Gastroesophageal sphincter (tissue), 4 donors: ENCODE data around the gene RAET1G. TPM values are rescaled to one million over a fixed set of nuclear protein-coding genes. Genes with fewer than 3 reads are reported as not detected.

ENCODE experiments used
- ATAC-seq: fragments of 150-250 bp; one replicate; pipeline ENCODE4 v1.9.1; 2016; ENCODE audit warnings: mild to moderate bottlenecking, moderate library complexity
- H3K27ac ChIP-seq, 4 donors: fragments of 200-600 bp; sonication (generic) in 3 of 4; 1 replicate in 3 of 4; 2 replicates in 1 of 4; pipeline ENCODE4 v1.5.1; 2016 to 2019
- H3K27me3 ChIP-seq: fragments of 200-600 bp; sonication (generic); one replicate; pipeline ENCODE4 v1.5.1; 2019
- H3K36me3 ChIP-seq, 2 donors: fragments of 200-600 bp; sonication (generic); one replicate each; pipeline ENCODE4 v1.5.1; 2019; ENCODE audit warnings: control low read depth in 1 of 2
- H3K4me1 ChIP-seq, 3 donors: fragments of 200-600 bp; sonication (generic); 1 replicate in 2 of 3; 2 replicates in 1 of 3; pipeline ENCODE4 v1.5.1; 2016 to 2019; ENCODE audit warnings: control low read depth in 2 of 3
- H3K4me3 ChIP-seq, 2 donors: fragments of 200-600 bp; sonication (generic); one replicate each; pipeline ENCODE4 v1.5.1; 2019; ENCODE audit warnings: mild to moderate bottlenecking in 1 of 2, moderate library complexity in 1 of 2
- H3K9me3 ChIP-seq, 3 donors: fragments of 200-600 bp; sonication (generic); one replicate each; pipeline ENCODE4 v1.5.1; 2017 to 2019; ENCODE audit warnings: control low read depth in 2 of 3
- EP300 ChIP-seq: sonication (generic); formaldehyde crosslinking; IDR thresholded peaks from one replicate; pipeline ENCODE4 v1.6.1; 2017; ENCODE audit warnings: antibody characterized with exemption, mild to moderate bottlenecking
- POLR2A ChIP-seq, 2 donors: fragments of 450-650 bp; IDR thresholded peaks; one replicate each; pipeline ENCODE4 v1.6.1; 2017; ENCODE audit warnings: antibody characterized with exemption in 2 of 2, mild to moderate bottlenecking in 2 of 2, moderate library complexity in 1 of 2
- POLR2AphosphoS5 ChIP-seq: sonication (generic); formaldehyde crosslinking; IDR thresholded peaks from one replicate; pipeline ENCODE4 v1.6.1; 2017; ENCODE audit warnings: antibody characterized with exemption
- WGBS, 2 donors: methylation state at CpG; one replicate each; pipeline ENCODE4 v1.1.5; 2018; ENCODE audit warnings: low coverage in 1 of 2; 5-methylcytosine and 5-hydroxymethylcytosine counted together
- total RNA-seq, 4 donors: library from RNA; depleted of rRNA; stranded (reverse); fragments of >200 nt; gene quantifications; one replicate each; pipeline ENCODE4 v1.1.0, GENCODE V29; 2016
- TF ChIP-seq, protein P1 (sequence below), 4 experiments: fragments of 200-600 bp in 2 of 4; fragments of 450-650 bp in 2 of 4; sonication (generic) in 1 of 4; IDR thresholded peaks; one replicate each; pipeline ENCODE4 v1.5.1; 2017 to 2019; ENCODE audit warnings: antibody characterized with exemption in 4 of 4, mild to moderate bottlenecking in 2 of 4, moderate library complexity in 2 of 4

RAET1G gene
- total RNA-seq, 4 donors from 2014 or later = 1.4 TPM; not detected in 3

GRCh38 chr6:149888093-149888492 lies 34.8 kb downstream of the RAET1G start:
- peaks cover 0 to 7% (median 0%) of the 10 kb centered on the region in 3 donors for H3K4me1 ChIP-seq
- no peak for ATAC-seq
- H3K9me3 ChIP-seq = no peaks in the 10 kb centered on the region
- H3K27ac ChIP-seq = no peak overlapping the region
- H3K27me3 ChIP-seq = no peaks in the 10 kb centered on the region
- TF ChIP-seq EP300 = no peak
- no peak for TF ChIP-seq POLR2AphosphoS5
- no peak for TF ChIP-seq POLR2A (IDR thresholded peaks at IDR 0.05)
- TF ChIP-seq, protein P1, sequence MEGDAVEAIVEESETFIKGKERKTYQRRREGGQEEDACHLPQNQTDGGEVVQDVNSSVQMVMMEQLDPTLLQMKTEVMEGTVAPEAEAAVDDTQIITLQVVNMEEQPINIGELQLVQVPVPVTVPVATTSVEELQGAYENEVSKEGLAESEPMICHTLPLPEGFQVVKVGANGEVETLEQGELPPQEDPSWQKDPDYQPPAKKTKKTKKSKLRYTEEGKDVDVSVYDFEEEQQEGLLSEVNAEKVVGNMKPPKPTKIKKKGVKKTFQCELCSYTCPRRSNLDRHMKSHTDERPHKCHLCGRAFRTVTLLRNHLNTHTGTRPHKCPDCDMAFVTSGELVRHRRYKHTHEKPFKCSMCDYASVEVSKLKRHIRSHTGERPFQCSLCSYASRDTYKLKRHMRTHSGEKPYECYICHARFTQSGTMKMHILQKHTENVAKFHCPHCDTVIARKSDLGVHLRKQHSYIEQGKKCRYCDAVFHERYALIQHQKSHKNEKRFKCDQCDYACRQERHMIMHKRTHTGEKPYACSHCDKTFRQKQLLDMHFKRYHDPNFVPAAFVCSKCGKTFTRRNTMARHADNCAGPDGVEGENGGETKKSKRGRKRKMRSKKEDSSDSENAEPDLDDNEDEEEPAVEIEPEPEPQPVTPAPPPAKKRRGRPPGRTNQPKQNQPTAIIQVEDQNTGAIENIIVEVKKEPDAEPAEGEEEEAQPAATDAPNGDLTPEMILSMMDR (IDR thresholded peaks at IDR 0.05) = no peak
- H3K36me3 ChIP-seq = no peaks in the 10 kb centered on the region
- 80 to 96% methylated on average over 1 to 4 of the region's 9 CpGs for WGBS, 2 donors
- H3K4me3 ChIP-seq = no peak overlapping the region

GRCh38 chr6:149887343-149887742 lies 35.6 kb downstream of the RAET1G start:
- peak; percentile 14 for ATAC-seq
- WGBS, 2 donors = 75% methylated on average over 3 of the region's 3 CpGs; no CpG with 5 or more reads in 1 of the 2 donors
- Histone ChIP-seq H3K4me3 (no peak overlapping the region), H3K27ac (no peak overlapping the region), H3K36me3 (no peaks in the 10 kb centered on the region), H3K9me3 (no peaks in the 10 kb centered on the region), H3K27me3 (no peaks in the 10 kb centered on the region), H3K4me1 (peaks cover 0 to 7% (median 0%) of the 10 kb centered on the region in 3 donors)
- TF ChIP-seq POLR2A (IDR thresholded peaks at IDR 0.05) = no peak
- TF ChIP-seq POLR2AphosphoS5 = no peak
- TF ChIP-seq, protein P1 (IDR thresholded peaks at IDR 0.05) = no peak
- TF ChIP-seq EP300 = no peak

DNA sequence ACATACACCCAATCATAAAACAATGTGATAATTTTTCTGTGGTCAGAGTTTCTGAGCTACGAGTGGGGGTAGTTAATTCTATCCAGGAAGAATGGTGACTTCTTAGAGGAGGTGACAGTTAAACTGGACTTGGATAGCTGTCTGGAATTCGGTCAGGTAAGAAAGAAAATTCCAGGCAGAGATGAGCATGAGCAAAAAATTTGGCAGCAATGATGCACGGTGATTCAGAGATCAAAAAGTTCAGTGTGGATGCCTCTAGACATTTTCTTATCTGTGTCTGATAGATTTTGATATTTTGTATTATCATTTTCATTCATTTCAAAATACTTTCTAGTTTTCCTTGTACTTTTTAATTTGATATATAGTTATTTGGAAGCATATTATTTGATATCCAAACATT lies 37.0 kb downstream of the RAET1G start:
- WGBS, 2 donors = 88 to 92% methylated on average over 1 to 3 of the region's 3 CpGs
- H3K27me3 ChIP-seq = no peaks in the 10 kb centered on the region

DNA sequence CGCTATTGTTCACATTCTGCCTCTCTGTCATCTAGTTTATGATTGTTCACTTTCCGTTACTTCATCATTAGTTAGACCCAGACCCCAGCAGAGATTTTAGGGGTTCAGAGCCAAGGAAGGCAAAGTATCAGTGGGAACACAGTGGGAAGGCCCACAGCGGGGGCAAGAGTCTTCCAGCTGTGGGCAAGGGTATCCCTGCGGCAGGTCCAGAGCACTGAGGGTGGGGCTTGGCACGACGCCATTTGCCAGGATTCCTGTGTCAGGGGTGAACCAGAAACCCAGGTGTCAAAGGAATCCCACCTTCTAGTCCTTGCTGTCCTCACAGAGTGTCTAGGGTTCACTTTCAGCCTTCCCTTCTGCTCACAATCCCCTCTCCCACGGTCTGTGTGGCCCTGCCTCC lies 38.3 kb downstream of the RAET1G start:
- H3K27ac ChIP-seq = no peak overlapping the region
- peaks cover 0 to 7% (median 0%) of the 10 kb centered on the region in 3 donors for H3K4me1 ChIP-seq
- H3K27me3 ChIP-seq = no peaks in the 10 kb centered on the region
- H3K36me3 ChIP-seq = no peaks in the 10 kb centered on the region
- no peak for ATAC-seq
- 62 to 75% methylated on average over 5 to 7 of the region's 7 CpGs for WGBS, 2 donors
- H3K9me3 ChIP-seq = no peaks in the 10 kb centered on the region
- TF ChIP-seq POLR2AphosphoS5 = no peak
- no peak for TF ChIP-seq POLR2A (IDR thresholded peaks at IDR 0.05)
- TF ChIP-seq EP300 = no peak
- TF ChIP-seq, protein P1 (IDR thresholded peaks at IDR 0.05) = no peak
- H3K4me3 ChIP-seq = no peak overlapping the region

More for the DNA sequence above, 37.0 kb downstream of the RAET1G start:
- no peaks in the 10 kb centered on the region for H3K36me3 ChIP-seq
- peaks cover 0 to 7% (median 0%) of the 10 kb centered on the region in 3 donors for H3K4me1 ChIP-seq
- no peak overlapping the region for H3K27ac ChIP-seq
- no peak overlapping the region for H3K4me3 ChIP-seq
- no peaks in the 10 kb centered on the region for H3K9me3 ChIP-seq
- TF ChIP-seq EP300 = no peak
- no peak for TF ChIP-seq POLR2AphosphoS5
- no peak for TF ChIP-seq POLR2A (IDR thresholded peaks at IDR 0.05)
- TF ChIP-seq, protein P1 (IDR thresholded peaks at IDR 0.05) = no peak
- ATAC-seq = no peak

- Histone ChIP-seq H3K9me3 (no peaks in the 10 kb centered on the region), H3K4me3 (no peak overlapping the region), H3K27ac (no peak overlapping the region), H3K27me3 (no peaks in the 10 kb centered on the region), H3K36me3 (no peaks in the 10 kb centered on the region), H3K4me1 (peaks cover 0 to 7% (median 0%) of the 10 kb centered on the region in 3 donors)
- peak; percentile 65 for ATAC-seq
- TF ChIP-seq EP300 = no peak
- TF ChIP-seq POLR2A (IDR thresholded peaks at IDR 0.05) = no peak
- TF ChIP-seq, protein P1 (IDR thresholded peaks at IDR 0.05) = no peak
- TF ChIP-seq POLR2AphosphoS5 = no peak
- WGBS, 2 donors = 55% methylated on average over 11 of the region's 11 CpGs; no CpG with 5 or more reads in 1 of the 2 donors
Observed at GRCh38 chr6:149884215-149884614, 38.7 kb downstream of the RAET1G start.
